Measurements from ENCODE around the gene ABCF2.

The ABCF2 gene

GRCh38 chr7:151174246-151175046 lies 52.6 kb downstream of the ABCF2 start:
- DNase-seq (ENCODE audit: low spot score) = no peak

- DNase-seq (ENCODE audit: low spot score) = no peak
These were observed 53.4 kb downstream of the ABCF2 start for GRCh38 chr7:151173386-151174245.

GRCh38 chr7:151172273-151173141 lies 54.5 kb downstream of the ABCF2 start:
- DNase-seq (ENCODE audit: low spot score) = peak; percentile 86

GRCh38 chr7:151168787-151169162 lies 58.2 kb downstream of the ABCF2 start:
- no peak for DNase-seq (ENCODE audit: low spot score)

GRCh38 chr7:151168003-151168786 lies 58.8 kb downstream of the ABCF2 start:
- no peak for DNase-seq (ENCODE audit: low spot score)

- no peak for DNase-seq (ENCODE audit: low spot score)
These were observed 59.6 kb downstream of the ABCF2 start, which contains the start of gene GBX1 for GRCh38 chr7:151167197-151167961. GBX1 (minus strand) TSS chr7:151167694; CDS start chr7:151167548, 146 bp downstream.

GRCh38 chr7:151166629-151167196 lies 60.3 kb downstream of the ABCF2 start:
- DNase-seq (ENCODE audit: low spot score) = no peak

Data from NAMALWA (cell line).